Adrenal gland (tissue), 12 donors: ENCODE data around the gene KCNJ6. TPM values are rescaled to one million over a fixed set of nuclear protein-coding genes. Genes with fewer than 3 reads are reported as not detected.

Source experiments
- DNase-seq, 7 donors: peaks; one replicate each; pipeline ENCODE4 v3.0.0-alpha.2; 2019 to 2020
- H3K27ac ChIP-seq, 5 donors: fragments of 200-600 bp; sonication (generic) in 4 of 5; 1 replicate in 3 of 5; 2 replicates in 2 of 5; pipeline versions ENCODE4 v1.5.1 to v1.8.0; 2016 to 2020; ENCODE audit warnings: mild to moderate bottlenecking in 1 of 5
- H3K27me3 ChIP-seq: fragments of 200-600 bp; 2 replicates; pipeline ENCODE4 v1.8.0; 2021
- H3K36me3 ChIP-seq, 2 donors: fragments of 200-600 bp; replicated peaks in 1 of 2; 1 replicate in 1 of 2; 2 replicates in 1 of 2; pipeline versions ENCODE4 v1.5.1 to v1.8.0; 2018 to 2022
- H3K4me1 ChIP-seq, 2 donors: fragments of 200-600 bp; replicated peaks in 1 of 2; 1 replicate in 1 of 2; 2 replicates in 1 of 2; pipeline versions ENCODE4 v1.5.1 to v1.8.0; 2018 to 2021
- H3K4me3 ChIP-seq, 4 donors: fragments of 200-600 bp; sonication (generic) in 3 of 4; one replicate each; pipeline ENCODE4 v1.5.1; 2016 to 2018
- H3K9me3 ChIP-seq, 3 donors: fragments of 200-600 bp; sonication (generic) in 1 of 3; replicated peaks in 1 of 3; 1 replicate in 2 of 3; 2 replicates in 1 of 3; pipeline versions ENCODE4 v1.5.1 to v1.8.0; 2016 to 2021
- CTCF ChIP-seq, 6 experiments: fragments of 450-650 bp in 4 of 6; fragments of 200-600 bp in 2 of 6; sonication (generic) in 1 of 6; IDR thresholded peaks; 1 replicate in 5 of 6; 2 replicates in 1 of 6; pipeline versions ENCODE4 v1.5.1 to v1.8.0; 2016 to 2021; ENCODE audit warnings: antibody characterized with exemption in 6 of 6, mild to moderate bottlenecking in 2 of 6, moderate library complexity in 1 of 6
- POLR2A ChIP-seq, 2 donors: fragments of 450-650 bp; IDR thresholded peaks; one replicate each; pipeline ENCODE4 v1.6.1; 2017; ENCODE audit warnings: antibody characterized with exemption in 2 of 2, mild to moderate bottlenecking in 2 of 2, moderate library complexity in 1 of 2
- WGBS, 4 donors: extraction: QIAGEN DNeasy Blood & Tissue Kit in 2 of 4; methylation state at CpG; one replicate each; pipeline versions ENCODE4 v1.1.5 to v1.1.7; 2013 to 2017; 5-methylcytosine and 5-hydroxymethylcytosine counted together
- intact Hi-C, 2 donors: fragments of 100-400 bp; cut with DNase I; formaldehyde crosslinking; loops; one replicate each; pipeline versions ENCODE4 v1.14.1 to v1.15.0; 2022 to 2023
- polyA plus RNA-seq, 3 donors: library from polyadenylated mRNA; stranded (reverse); fragments of 200-250 nt in 2 of 3; fragments of 350-450 nt in 1 of 3; fragmentation: Illumina TruSeq in 1 of 3; extraction: RNeasy Lipid Tissue Mini Kit (QIAGEN cat#74804) in 1 of 3; gene quantifications; one replicate each; pipeline ENCODE4 v1.2.3, GENCODE V29; 2013 to 2014
- total RNA-seq, 9 donors: library from RNA; depleted of rRNA in 4 of 9; stranded (reverse); fragments of >200 nt in 4 of 9; fragments of 120-200 nt in 1 of 9; fragmentation: NEBNext Ultra II Directional in 1 of 9; extraction: Animal tissue kit (Norgen Biotek cat#: 25700) in 1 of 9; gene quantifications; one replicate each; pipeline versions ENCODE4 v1.1.0 to v1.2.4, GENCODE V29; 2013 to 2023
- donor health status: healthy with polysubstance abuse.
- donor health status: Bipolar disorder and iron deficiency.
- donor health status: DM: yes; HTN: yes; CAD: no.
- donor health status: DM: no; HTN: no; CAD: no.
- donor health status: DM: no; HTN: no; CAD: no.
- donor health status: DM: yes; HTN: yes; CAD: no.

KCNJ6 gene
- total and polyA plus RNA-seq, 12 donors, result 0.03 to 0.60 (median 0.07) TPM; not detected in 4

- intact Hi-C loops, result no loop called here
- no peak overlapping the region for H3K4me3 ChIP-seq
- no peaks in the 10 kb centered on the region for H3K4me1 ChIP-seq
- no peak for TF ChIP-seq CTCF (IDR thresholded peaks at IDR 0.05)
- no peak for TF ChIP-seq POLR2A (IDR thresholded peaks at IDR 0.05)
- no peak for DNase-seq
- H3K27me3 ChIP-seq, result no peaks in the 10 kb centered on the region
- no peaks in the 10 kb centered on the region for H3K36me3 ChIP-seq
- H3K27ac ChIP-seq, result no peak overlapping the region
- 35 to 63% (median 50%) methylated on average over 3 of the region's 3 CpGs for WGBS, 4 donors
- no peaks in the 10 kb centered on the region for H3K9me3 ChIP-seq
These were observed 116.8 kb downstream of the KCNJ6 start for GRCh38 chr21:37799211-37800056.

- no peak for DNase-seq
- 70 to 83% (median 73%) methylated on average over 4 of the region's 4 CpGs for WGBS, 4 donors
- no peaks in the 10 kb centered on the region for H3K36me3 ChIP-seq
- no peak overlapping the region for H3K4me3 ChIP-seq
- H3K9me3 ChIP-seq, result no peaks in the 10 kb centered on the region
- no peaks in the 10 kb centered on the region for H3K4me1 ChIP-seq
- no peaks in the 10 kb centered on the region for H3K27me3 ChIP-seq
- intact Hi-C loops, result no loop called here
- no peak for TF ChIP-seq CTCF (IDR thresholded peaks at IDR 0.05)
- no peak for TF ChIP-seq POLR2A (IDR thresholded peaks at IDR 0.05)
- no peak overlapping the region for H3K27ac ChIP-seq
These were observed 118.9 kb downstream of the KCNJ6 start for GRCh38 chr21:37797403-37797802.

GRCh38 chr21:37796011-37796410 lies 120.2 kb downstream of the KCNJ6 start:
- DNase-seq, result no peak
- H3K4me3 ChIP-seq, result no peak overlapping the region
- no peaks in the 10 kb centered on the region for H3K27me3 ChIP-seq
- H3K9me3 ChIP-seq, result no peaks in the 10 kb centered on the region
- TF ChIP-seq CTCF (IDR thresholded peaks at IDR 0.05) (no peak), POLR2A (IDR thresholded peaks at IDR 0.05) (no peak)
- no peak overlapping the region for H3K27ac ChIP-seq
- H3K4me1 ChIP-seq, result no peaks in the 10 kb centered on the region
- WGBS, 4 donors, result 89 to 94% (median 91%) methylated on average over 13 of the region's 13 CpGs
- no peaks in the 10 kb centered on the region for H3K36me3 ChIP-seq
- intact Hi-C loops, result no loop called here

GRCh38 chr21:37793660-37794059 lies 122.6 kb downstream of the KCNJ6 start:
- H3K4me1 ChIP-seq, result no peaks in the 10 kb centered on the region
- no peaks in the 10 kb centered on the region for H3K9me3 ChIP-seq
- H3K27me3 ChIP-seq, result no peaks in the 10 kb centered on the region
- intact Hi-C loops, result no loop called here
- DNase-seq, result no peak
- 51 to 93% (median 70%) methylated on average over 1 of the region's 1 CpG for WGBS, 4 donors
- no peak for TF ChIP-seq CTCF (IDR thresholded peaks at IDR 0.05)
- H3K36me3 ChIP-seq, result no peaks in the 10 kb centered on the region
- no peak overlapping the region for H3K4me3 ChIP-seq
- H3K27ac ChIP-seq, result no peak overlapping the region
